ENCODE results near the gene C16orf96. TPM values are rescaled to one million over a fixed set of nuclear protein-coding genes. Genes with fewer than 3 reads are reported as not detected.

C16orf96 gene
- total and polyA plus RNA-seq, 2 donors (not counting 3 experiments of a cell fraction or from before 2014, with no cell fraction given), result not detected

DNA sequence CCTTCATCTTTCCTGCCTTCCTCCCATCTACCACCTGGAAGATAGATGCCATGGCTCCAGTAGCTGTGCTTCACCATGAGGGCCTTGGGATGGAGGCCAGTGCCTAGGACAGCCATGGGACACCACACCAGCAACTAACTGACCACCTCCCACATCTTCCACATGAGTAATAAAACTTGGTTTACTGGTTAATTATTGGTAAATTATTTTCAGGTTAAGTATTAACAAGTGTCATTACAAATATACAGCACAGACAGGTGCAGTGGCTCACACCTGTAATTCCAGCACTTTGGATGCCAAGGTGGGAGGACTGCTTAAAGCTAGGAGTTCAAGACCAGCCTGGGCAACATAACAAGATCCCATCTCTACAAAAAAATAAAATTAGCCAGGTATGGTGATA is 31.6 kb upstream of the C16orf96 start:
- H3K9me1 ChIP-seq (replicated peaks; ENCODE audit: control insufficient read depth, extremely low read depth, insufficient read depth, low read length), result no peaks in the 10 kb centered on the region
- dilution Hi-C loops (cut with MboI; ENCODE audit: extremely low pct_ligation_motif_present, low sequenced_read_pairs), result no loop called here
- no peak overlapping the region for H3K9ac ChIP-seq (replicated peaks; ENCODE audit: extremely low read depth, insufficient read depth, low read length)
- intact Hi-C loops (cut with micrococcal nuclease), result no loop called here
- H3K4me2 ChIP-seq (ENCODE audit: insufficient read depth, low read length), result no peak overlapping the region
- FAIRE-seq (no peak), DNase-seq (ENCODE audit: low read depth, low spot score) (no peak)
- no peak overlapping the region for H3K27ac ChIP-seq (ENCODE audit: insufficient read depth, low read depth, low read length)
- no peaks in the 10 kb centered on the region for H4K20me1 ChIP-seq (replicated peaks; ENCODE audit: control insufficient read depth, extremely low read depth, insufficient read depth, low read length)
- no peaks in the 10 kb centered on the region for H3K79me2 ChIP-seq (ENCODE audit: control insufficient read depth, insufficient read depth, low read length)
- no peak overlapping the region for H2AFZ ChIP-seq (ENCODE audit: low read depth, low read length)
- no TSS peak for BruUV-seq (replicated peaks)
- TF ChIP-seq EZH2 (IDR thresholded peaks at IDR 0.05; ENCODE audit: borderline replicate concordance, low read depth, low read length, severe bottlenecking), result no peak
- no peak for TF ChIP-seq MAX (IDR thresholded peaks at IDR 0.05; ENCODE audit: insufficient read depth, insufficient read length)
- no peak for TF ChIP-seq GATA2 (IDR thresholded peaks at IDR 0.05; ENCODE audit: insufficient read depth, insufficient read length, low read depth, low read length)
- TF ChIP-seq JUN (IDR thresholded peaks at IDR 0.05; ENCODE audit: borderline replicate concordance, insufficient read depth, insufficient read length, low read depth), result no peak
- no peak for TF ChIP-seq FOS (IDR thresholded peaks at IDR 0.05; ENCODE audit: borderline replicate concordance, insufficient read depth, low read length)
- no peak for TF ChIP-seq POLR2AphosphoS5 (IDR thresholded peaks at IDR 0.05; ENCODE audit: insufficient read depth, low read depth, low read length)
- TF ChIP-seq, protein P1, sequence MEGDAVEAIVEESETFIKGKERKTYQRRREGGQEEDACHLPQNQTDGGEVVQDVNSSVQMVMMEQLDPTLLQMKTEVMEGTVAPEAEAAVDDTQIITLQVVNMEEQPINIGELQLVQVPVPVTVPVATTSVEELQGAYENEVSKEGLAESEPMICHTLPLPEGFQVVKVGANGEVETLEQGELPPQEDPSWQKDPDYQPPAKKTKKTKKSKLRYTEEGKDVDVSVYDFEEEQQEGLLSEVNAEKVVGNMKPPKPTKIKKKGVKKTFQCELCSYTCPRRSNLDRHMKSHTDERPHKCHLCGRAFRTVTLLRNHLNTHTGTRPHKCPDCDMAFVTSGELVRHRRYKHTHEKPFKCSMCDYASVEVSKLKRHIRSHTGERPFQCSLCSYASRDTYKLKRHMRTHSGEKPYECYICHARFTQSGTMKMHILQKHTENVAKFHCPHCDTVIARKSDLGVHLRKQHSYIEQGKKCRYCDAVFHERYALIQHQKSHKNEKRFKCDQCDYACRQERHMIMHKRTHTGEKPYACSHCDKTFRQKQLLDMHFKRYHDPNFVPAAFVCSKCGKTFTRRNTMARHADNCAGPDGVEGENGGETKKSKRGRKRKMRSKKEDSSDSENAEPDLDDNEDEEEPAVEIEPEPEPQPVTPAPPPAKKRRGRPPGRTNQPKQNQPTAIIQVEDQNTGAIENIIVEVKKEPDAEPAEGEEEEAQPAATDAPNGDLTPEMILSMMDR (IDR thresholded peaks at IDR 0.05; ENCODE audit: extremely low read depth in 1 of 2, insufficient read depth in 1 of 2, low read depth in 1 of 2, low read length in 2 of 2), result no peak
- no peak for TF ChIP-seq POLR2A (IDR thresholded peaks at IDR 0.05; ENCODE audit: low read depth, low read length)
- no peak for TF ChIP-seq MYC (IDR thresholded peaks at IDR 0.05; ENCODE audit: low read depth, low read length)
- H3K27me3 ChIP-seq (ENCODE audit: control insufficient read depth in 2 of 2, insufficient read depth in 2 of 2, low read length in 2 of 2), result no peaks in the 10 kb centered on the region
- ChIA-PET POLR2A (no interaction called here), CTCF (interaction anchor here (1.2 to 2.4 kb wide), 2 partner anchors 18 to 24 kb away, joined by 3 to 9 read pairs; no protein-coding TSS in a partner anchor)
- no peak overlapping the region for H3K4me3 ChIP-seq (replicated peaks in 1 of 3; ENCODE audit: insufficient read depth in 1 of 3, low read depth in 1 of 3, low read length in 3 of 3)
- H3K9me3 ChIP-seq (replicated peaks; ENCODE audit: control insufficient read depth, insufficient read depth, low read length), result no peaks in the 10 kb centered on the region
- peaks cover 0 to 4% of the 10 kb centered on the region in 2 experiments for H3K36me3 ChIP-seq (ENCODE audit: control insufficient read depth in 2 of 2, extremely low read depth in 1 of 2, insufficient read depth in 2 of 2, low read length in 2 of 2)
- no peaks in the 10 kb centered on the region for H3K4me1 ChIP-seq (ENCODE audit: control insufficient read depth, extremely low read depth, insufficient read depth, low read length)

Measured in endothelial cell of umbilical vein (primary cell).